Measurements from ENCODE around the gene THG1L.
"Not testable (repeated sequence)": the region's sequence is repeated elsewhere in the genome, so short reads cannot be mapped to it uniquely, and the experiment has no call there.

Gene THG1L

DNA sequence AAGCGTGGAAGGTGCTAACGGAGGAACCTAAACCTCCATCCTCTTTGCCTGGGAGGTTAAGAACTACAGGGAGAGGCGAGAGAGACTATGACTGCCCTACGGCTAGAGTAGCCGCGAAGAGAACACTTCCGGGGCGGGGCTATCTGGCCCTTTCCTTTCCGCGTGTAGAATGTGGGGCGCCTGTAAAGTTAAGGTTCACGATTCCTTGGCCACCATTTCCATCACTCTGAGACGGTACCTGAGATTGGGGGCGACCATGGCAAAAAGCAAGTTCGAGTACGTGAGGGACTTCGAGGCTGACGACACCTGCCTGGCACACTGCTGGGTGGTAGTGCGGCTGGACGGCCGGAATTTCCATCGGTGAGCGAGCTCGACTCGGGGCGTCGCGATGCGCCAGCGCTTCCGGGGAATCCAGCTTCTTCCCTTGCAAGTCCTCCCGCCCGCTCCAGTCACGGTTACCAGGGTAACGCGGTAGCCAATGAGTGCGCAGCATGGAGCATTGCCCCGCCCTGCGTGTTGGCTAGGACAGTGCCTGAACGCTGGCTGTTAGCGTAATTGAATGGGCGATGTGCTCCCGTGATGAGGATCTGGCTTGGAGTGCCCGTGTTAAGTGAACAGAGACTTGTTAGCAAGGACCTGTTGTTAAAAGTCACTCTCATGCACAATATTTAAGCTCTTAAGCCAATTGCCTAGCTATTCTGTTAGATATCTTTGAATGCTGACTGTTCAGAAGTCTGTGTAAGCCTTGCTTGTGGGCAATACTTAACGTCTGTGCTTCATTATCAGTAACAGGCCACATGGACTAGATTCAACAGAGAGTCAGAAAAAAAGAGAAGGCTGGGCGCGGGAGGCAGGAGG lies at the start of gene THG1L:
Gene THG1L (plus strand): TSS at position 149 of the 858 bp plus-strand sequence. CDS start 21 bp downstream, at position 170.
- DNase-seq (ENCODE audit: low read depth), result peak; percentile 96
- TF ChIP-seq, protein P1, sequence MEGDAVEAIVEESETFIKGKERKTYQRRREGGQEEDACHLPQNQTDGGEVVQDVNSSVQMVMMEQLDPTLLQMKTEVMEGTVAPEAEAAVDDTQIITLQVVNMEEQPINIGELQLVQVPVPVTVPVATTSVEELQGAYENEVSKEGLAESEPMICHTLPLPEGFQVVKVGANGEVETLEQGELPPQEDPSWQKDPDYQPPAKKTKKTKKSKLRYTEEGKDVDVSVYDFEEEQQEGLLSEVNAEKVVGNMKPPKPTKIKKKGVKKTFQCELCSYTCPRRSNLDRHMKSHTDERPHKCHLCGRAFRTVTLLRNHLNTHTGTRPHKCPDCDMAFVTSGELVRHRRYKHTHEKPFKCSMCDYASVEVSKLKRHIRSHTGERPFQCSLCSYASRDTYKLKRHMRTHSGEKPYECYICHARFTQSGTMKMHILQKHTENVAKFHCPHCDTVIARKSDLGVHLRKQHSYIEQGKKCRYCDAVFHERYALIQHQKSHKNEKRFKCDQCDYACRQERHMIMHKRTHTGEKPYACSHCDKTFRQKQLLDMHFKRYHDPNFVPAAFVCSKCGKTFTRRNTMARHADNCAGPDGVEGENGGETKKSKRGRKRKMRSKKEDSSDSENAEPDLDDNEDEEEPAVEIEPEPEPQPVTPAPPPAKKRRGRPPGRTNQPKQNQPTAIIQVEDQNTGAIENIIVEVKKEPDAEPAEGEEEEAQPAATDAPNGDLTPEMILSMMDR (IDR thresholded peaks at IDR 0.05; ENCODE audit: control insufficient read depth, extremely low read depth, insufficient read depth), result no peak
- peak within 1 kb of the TSS; percentile 71 for H3K4me3 ChIP-seq (ENCODE audit: low read depth, low read length)

DNA sequence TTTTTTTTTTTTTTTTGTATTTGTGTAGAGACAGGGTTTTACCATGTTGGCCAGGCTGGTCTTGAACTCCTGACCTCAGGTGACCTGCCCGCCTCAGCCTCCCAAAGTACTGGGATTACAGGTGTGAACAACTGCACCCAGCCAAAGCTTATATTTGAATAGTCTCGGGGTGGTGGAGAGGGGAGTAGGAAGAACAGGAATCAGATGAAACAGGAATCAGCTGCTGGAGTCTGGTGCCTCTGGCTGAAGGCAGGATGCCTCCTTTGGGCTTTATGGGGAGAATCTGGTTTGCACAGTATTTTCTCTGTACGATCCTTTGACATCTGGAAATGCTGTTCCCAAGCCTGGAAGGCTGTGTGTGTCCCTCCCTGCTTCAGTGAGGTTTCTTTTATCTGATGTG lies 49.0 kb upstream of the THG1L start:
- DNase-seq (ENCODE audit: low read depth), result no peak
- TF ChIP-seq, protein P1 (IDR thresholded peaks at IDR 0.05; ENCODE audit: control insufficient read depth, extremely low read depth, insufficient read depth), result no peak
- H3K4me3 ChIP-seq (ENCODE audit: low read depth, low read length), result no peak overlapping the region

DNA sequence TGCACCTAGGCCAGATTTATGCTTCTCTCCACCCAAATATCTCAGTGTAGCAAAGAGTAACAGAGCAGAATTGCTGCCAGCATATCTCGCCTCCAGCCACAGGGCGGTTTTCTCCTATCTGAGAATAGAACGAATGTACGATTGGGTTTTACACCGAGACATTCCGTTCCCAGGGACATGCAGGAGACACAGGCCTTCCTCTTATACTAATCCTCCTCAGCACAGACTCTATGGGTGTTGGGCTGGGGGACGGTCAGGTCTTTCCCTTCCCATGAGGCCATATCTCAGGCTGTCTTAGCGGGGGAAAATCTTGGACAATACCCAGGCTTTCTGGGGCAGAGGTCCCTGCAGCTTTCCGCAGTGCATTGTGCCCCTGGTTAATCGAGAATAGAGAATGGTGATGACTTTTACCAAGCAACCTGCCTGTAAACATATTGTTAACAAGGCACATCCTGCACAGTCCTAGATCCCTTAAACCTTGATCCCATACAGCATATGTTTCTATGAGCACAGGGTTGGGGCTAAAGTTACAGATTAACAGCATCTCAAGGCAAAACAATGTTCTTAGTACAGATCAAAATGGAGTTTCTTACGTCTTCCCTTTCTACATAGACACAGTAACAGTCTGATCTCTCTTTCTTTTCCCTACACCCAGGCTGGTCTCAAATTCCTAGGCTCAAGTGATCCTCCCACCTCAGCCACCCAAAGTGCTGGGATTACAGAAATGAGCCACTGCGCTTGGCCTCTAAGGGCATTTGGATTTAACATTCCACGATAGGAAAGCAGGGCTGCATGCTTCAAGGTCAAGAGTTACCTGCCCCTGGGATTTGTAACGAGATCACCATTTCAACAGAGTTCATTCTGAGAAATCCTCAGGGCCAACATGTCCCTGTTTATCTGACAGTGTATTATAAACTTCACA lies 44.7 kb upstream of the THG1L start:
- DNase-seq (ENCODE audit: low read depth); H3K4me3 ChIP-seq (ENCODE audit: low read depth, low read length): not testable (repeated sequence)

DNA sequence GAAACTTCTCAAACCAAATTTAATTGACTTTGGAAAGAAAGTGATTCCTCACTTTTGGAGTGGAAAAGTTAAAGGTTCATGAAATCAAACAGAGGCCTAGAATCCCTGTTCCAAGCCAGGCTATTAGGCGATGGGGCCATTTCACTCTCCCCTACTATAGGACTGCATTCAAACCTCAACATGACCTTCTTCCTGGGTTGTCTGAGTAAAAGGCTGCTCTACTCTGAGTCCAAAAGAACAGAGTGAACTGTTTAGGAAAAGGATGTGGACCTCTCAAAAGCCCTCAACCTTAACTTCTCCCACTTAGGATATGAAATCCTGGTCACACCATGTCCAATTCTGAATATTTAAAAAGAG lies 44.0 kb upstream of the THG1L start:
- DNase-seq (ENCODE audit: low read depth), result no peak
- TF ChIP-seq, protein P1 (IDR thresholded peaks at IDR 0.05; ENCODE audit: control insufficient read depth, extremely low read depth, insufficient read depth), result no peak
- no peak overlapping the region for H3K4me3 ChIP-seq (ENCODE audit: low read depth, low read length)

DNA sequence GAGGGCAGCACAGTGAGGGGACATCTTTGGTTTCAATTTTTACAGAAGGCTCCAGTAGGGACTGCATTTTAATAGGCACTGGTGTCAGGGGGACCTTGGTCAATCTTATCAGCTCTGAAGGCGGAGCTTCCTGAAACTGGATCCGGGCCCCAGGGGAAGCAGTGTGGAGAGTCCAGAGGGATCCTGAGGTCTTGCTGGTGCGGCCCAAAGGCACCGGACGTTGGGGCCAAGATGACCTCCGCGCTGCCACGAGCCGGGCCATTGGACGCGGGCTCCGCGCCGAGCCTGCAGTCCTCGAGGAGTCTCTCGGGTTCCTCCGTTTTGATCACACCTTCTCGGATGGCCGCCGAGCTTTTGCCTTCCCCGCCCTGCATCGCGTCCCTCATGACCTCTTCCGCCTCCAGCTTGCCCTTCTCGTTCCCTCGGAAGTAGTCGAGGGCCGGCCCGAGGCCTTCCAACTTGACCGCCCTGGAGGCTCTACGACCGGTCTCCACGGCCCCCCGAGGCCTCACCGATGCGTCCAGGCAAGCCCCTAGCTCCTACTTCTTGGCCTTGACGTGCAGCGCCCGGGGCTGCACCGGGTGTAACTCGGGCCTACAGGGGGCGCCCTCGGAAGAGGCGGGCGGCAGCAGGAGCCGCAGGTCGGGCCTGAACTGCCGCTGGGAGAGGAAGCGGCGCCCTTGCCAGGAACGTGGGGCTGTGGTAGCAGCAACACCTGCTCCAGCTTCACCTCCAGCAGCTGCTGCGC lies 41.1 kb upstream of the THG1L start:
- no peak for DNase-seq (ENCODE audit: low read depth)
- H3K4me3 ChIP-seq (ENCODE audit: low read depth, low read length), result no peak overlapping the region
- TF ChIP-seq, protein P1 (IDR thresholded peaks at IDR 0.05; ENCODE audit: control insufficient read depth, extremely low read depth, insufficient read depth), result no peak

DNA sequence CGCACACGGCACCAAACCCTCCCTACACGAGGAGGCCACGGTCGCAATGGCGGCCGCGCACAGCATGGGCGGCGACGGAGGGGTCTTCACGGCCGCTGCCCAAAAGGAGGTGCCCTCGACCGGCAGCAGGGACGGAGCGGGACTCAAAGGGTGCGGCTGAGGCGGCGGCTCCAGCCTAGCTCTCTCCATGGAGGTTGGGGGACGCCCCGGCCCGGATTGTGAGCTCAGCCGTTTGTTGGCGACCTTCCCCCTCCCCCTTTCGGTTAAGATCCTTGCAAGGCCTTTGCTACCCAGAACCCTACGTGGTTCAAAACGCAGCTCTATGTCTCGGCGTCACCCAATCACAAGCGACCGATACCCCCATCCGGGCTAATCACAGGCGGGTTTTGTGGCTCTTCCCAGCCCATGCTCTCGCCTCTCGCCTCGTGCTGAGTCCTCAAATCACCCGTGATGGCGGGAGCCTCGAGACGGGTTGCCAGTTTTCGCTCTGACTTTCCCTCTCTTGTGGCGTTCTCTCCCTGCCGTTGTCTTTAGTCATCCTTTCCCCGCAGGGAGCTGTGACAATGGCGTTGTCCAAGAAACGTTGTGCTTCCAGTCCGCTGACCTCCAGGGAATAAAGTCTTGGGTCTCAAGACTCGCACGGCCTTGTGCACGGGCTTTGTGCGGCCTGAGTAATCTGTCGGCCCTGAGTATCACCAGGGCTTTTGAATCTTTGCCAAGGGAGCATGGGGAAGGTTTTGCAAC lies 40.4 kb upstream of the THG1L start:
- H3K4me3 ChIP-seq (ENCODE audit: low read depth, low read length), result no peak overlapping the region
- TF ChIP-seq, protein P1 (IDR thresholded peaks at IDR 0.05; ENCODE audit: control insufficient read depth, extremely low read depth, insufficient read depth), result no peak
- no peak for DNase-seq (ENCODE audit: low read depth)

DNA sequence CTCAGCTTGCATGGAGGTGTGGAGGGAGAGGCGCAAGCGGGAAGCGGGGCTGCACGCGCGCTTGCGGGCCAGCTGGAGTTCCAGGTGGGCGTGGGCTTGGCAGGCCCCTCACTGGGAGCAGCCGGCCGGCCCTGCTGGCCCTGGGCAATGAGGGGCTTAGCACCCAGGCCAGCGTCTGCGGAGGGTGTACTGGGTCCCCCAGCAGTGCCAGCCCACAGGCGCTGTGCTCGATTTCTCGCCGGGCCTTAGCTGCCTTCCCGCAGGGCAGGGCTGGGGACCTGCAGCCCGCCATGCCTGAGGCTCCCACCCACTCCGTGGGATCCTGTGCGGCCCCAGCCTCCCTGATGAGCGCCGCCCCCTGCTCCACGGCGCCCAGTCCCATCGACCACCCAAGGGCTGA lies 37.4 kb upstream of the THG1L start:
- DNase-seq (ENCODE audit: low read depth), result not testable (repeated sequence)

DNA sequence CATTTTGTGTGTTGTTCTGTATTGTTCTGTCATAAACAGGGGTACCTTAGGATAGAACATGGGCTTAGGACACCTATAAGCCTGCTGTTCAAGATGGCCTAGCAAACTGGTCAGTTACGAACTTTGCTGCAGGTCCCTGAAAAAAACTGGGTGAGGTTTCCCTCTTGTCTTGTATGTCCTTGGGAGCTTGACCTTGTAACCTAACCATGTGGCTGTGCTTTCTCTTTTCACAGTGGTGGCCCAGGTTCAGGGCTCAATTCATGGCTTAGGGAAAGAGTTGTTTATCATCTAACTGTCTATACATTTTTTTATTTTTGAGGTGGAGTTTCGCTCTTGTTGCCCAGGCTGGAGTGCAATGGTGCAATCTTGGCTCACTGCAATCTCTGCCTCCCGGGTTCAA lies 35.1 kb upstream of the THG1L start:
- not testable (repeated sequence) for H3K4me3 ChIP-seq (ENCODE audit: low read depth, low read length); DNase-seq (ENCODE audit: low read depth)

More for the DNA sequence above, 37.4 kb upstream of the THG1L start:
- H3K4me3 ChIP-seq (ENCODE audit: low read depth, low read length), result not testable (repeated sequence)

DNA sequence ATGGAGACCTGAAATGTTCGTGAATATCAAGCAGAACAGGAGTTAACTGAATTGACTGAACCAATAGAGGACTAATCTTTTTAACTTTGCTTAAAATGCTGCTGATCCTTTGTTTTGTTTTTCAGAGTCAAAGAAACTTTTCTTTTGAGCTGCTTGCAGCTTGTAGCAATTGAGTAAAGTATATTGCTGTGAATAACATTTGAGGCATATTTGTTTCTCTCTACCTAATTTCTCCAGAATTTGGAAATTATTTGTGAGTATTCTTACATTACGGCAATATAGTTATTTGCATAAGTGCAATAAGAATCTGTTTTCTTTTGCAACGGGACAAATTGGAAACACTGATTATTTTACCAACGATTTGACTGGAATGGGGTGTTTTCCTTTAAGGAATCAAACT lies 32.5 kb upstream of the THG1L start:
- H3K4me3 ChIP-seq (ENCODE audit: low read depth, low read length); DNase-seq (ENCODE audit: low read depth): not testable (repeated sequence)

Data from LNCaP clone FGC (cell line).